ENCODE data around the gene CWC22. TPM values are rescaled to one million over a fixed set of nuclear protein-coding genes. Genes with fewer than 3 reads are reported as not detected.

CWC22 gene
- total RNA-seq, 6 donors from 2014 or later = 9.5 to 31.5 (median 17.3) TPM

DNA sequence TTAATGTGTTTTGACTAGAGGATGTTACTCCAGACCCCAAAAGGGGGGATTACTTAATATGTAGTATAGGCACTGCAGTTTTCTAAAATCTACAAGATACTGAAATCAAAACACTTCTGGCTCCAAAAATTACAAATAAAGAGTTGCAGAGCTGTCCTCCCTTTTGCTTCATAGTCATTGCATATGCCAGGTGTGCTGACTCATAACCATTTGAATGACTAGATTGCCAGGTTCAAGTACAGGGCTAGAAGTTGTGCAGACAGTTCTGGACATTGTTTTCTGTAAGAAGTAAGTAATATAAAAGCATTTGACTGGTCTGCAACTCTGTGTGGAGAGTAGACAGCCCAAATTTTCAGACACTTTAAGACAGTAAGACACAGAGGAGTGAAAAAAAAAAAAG is 6.7 kb downstream of the CWC22 start:
- no peak overlapping the region for H3K27ac ChIP-seq
- TF ChIP-seq POLR2A (IDR thresholded peaks at IDR 0.05) = no peak
- no peak for TF ChIP-seq POLR2AphosphoS5 (IDR thresholded peaks at IDR 0.05)
- TF ChIP-seq, protein P1, sequence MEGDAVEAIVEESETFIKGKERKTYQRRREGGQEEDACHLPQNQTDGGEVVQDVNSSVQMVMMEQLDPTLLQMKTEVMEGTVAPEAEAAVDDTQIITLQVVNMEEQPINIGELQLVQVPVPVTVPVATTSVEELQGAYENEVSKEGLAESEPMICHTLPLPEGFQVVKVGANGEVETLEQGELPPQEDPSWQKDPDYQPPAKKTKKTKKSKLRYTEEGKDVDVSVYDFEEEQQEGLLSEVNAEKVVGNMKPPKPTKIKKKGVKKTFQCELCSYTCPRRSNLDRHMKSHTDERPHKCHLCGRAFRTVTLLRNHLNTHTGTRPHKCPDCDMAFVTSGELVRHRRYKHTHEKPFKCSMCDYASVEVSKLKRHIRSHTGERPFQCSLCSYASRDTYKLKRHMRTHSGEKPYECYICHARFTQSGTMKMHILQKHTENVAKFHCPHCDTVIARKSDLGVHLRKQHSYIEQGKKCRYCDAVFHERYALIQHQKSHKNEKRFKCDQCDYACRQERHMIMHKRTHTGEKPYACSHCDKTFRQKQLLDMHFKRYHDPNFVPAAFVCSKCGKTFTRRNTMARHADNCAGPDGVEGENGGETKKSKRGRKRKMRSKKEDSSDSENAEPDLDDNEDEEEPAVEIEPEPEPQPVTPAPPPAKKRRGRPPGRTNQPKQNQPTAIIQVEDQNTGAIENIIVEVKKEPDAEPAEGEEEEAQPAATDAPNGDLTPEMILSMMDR (IDR thresholded peaks at IDR 0.05) = no peak
- TF ChIP-seq EP300 (IDR thresholded peaks at IDR 0.05) = no peak
- DNase-seq (no peak), ATAC-seq (ENCODE audit: low FRiP score in 2 of 2) (no peak)
- peaks cover 1 to 23% (median 4%) of the 10 kb centered on the region in 4 donors for H3K4me1 ChIP-seq
- no peaks in the 10 kb centered on the region for H3K36me3 ChIP-seq
- no peaks in the 10 kb centered on the region for H3K9me3 ChIP-seq
- H3K27me3 ChIP-seq = no peaks in the 10 kb centered on the region
- no peak overlapping the region for H3K4me3 ChIP-seq

DNA sequence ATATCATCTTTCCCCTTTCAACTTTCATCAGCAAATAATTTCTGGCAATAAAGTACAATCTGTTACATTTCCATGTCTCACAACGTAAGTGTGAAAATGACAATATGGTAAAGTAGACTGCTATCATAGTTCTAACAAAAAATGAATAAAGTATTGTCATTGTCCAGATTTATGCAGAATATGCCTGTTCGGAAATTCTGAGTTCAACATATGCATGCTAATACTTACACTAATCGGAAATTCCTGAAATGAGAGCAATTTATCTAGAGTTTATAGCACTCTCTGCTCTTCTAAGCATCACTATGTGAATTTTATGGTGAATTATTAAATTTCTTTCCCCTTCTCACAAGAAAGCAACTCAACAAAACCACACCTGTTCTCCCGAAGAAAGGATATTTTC is 8.1 kb downstream of the CWC22 start:
- ATAC-seq (ENCODE audit: low FRiP score in 2 of 2) (no peak), DNase-seq (no peak)
- Histone ChIP-seq H3K4me1 (peaks cover 0 to 11% (median 2%) of the 10 kb centered on the region in 4 donors), H3K4me3 (no peak overlapping the region), H3K27me3 (no peaks in the 10 kb centered on the region), H3K9me3 (no peaks in the 10 kb centered on the region), H3K27ac (no peak overlapping the region), H3K36me3 (no peaks in the 10 kb centered on the region)
- TF ChIP-seq, protein P1 (IDR thresholded peaks at IDR 0.05) = no peak
- TF ChIP-seq POLR2AphosphoS5 (IDR thresholded peaks at IDR 0.05) = no peak
- no peak for TF ChIP-seq EP300 (IDR thresholded peaks at IDR 0.05)
- TF ChIP-seq POLR2A (IDR thresholded peaks at IDR 0.05) = no peak
- 95 to 96% methylated on average over 4 of the region's 4 CpGs for WGBS, 2 donors

DNA sequence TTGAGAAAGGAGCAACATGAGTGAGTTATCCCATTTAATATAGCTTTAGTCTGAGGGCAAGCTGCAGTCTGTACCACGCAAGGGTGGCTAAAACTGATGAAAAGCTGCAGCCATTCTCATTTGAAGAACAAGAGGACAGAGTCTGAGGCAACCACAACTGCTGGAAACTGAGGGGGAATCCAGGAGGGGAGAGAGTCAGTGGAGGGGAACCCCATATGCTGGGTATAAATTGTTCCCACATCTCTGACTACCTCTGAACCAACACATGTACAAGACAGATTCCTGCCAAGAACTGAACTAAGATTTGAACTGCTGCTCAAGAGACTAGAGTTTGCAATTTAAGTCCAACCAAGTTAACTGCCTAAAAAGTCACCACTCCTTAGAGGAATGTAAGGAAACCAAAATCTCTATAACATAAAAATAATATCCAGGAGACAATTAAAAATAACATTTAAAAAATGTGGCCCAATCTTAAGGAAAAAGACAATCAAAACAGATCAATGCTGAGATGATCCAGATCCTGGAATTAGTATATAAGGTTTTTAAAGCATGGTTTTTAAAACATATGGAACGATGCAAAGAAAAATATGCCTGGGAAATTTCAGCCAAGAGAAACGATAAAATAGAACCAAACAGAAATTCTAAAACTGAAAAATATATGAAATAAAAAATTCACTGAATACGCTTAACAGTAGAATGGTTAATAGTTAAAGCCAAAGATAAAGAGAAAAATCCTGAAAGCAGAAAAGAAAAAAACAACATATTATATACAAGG is 11.2 kb downstream of the CWC22 start:
- TF ChIP-seq, protein P1 (IDR thresholded peaks at IDR 0.05) = no peak
- TF ChIP-seq POLR2A (IDR thresholded peaks at IDR 0.05) = no peak
- TF ChIP-seq POLR2AphosphoS5 (IDR thresholded peaks at IDR 0.05) = no peak
- TF ChIP-seq EP300 (IDR thresholded peaks at IDR 0.05) = no peak
- no peaks in the 10 kb centered on the region for H3K27me3 ChIP-seq
- no peak overlapping the region for H3K27ac ChIP-seq
- no peaks in the 10 kb centered on the region for H3K9me3 ChIP-seq
- 94 to 95% methylated on average over 4 of the region's 4 CpGs for WGBS, 2 donors
- DNase-seq = no peak
- H3K4me1 ChIP-seq = peaks cover 0 to 6% (median 2%) of the 10 kb centered on the region in 4 donors
- H3K4me3 ChIP-seq = no peak overlapping the region
- peaks cover 0 to 17% (median 0%) of the 10 kb centered on the region in 4 donors for H3K36me3 ChIP-seq
- no peak for ATAC-seq (ENCODE audit: low FRiP score in 2 of 2)

DNA sequence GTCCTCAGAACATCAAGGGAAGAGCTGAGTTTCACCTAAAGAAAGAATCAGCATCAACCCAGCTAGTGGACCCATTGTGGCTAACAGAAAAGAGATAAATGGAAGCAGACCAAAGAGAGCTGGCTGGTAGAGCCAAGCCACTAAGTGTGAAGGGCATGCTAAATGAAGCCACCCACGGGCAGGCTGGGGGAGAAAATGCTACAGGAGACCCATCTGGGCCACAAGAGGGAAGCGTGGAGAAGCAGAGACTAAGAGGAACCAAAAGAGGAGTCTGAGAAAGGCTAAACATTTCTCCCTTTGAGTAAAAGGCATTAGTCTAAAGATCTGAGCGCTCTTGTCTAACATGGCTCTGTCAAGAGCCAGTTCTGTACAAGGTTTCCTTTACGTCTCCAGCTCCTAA is 15.8 kb downstream of the CWC22 start:
- Histone ChIP-seq H3K27ac (no peak overlapping the region), H3K9me3 (no peaks in the 10 kb centered on the region), H3K4me1 (peaks cover 0 to 4% (median 0%) of the 10 kb centered on the region in 4 donors), H3K27me3 (no peaks in the 10 kb centered on the region), H3K36me3 (peaks cover 0 to 43% (median 5%) of the 10 kb centered on the region in 4 donors), H3K4me3 (no peak overlapping the region)
- no peak for TF ChIP-seq POLR2A (IDR thresholded peaks at IDR 0.05)
- no peak for TF ChIP-seq EP300 (IDR thresholded peaks at IDR 0.05)
- TF ChIP-seq POLR2AphosphoS5 (IDR thresholded peaks at IDR 0.05) = no peak
- TF ChIP-seq, protein P1 (IDR thresholded peaks at IDR 0.05) = no peak
- ATAC-seq (ENCODE audit: low FRiP score in 2 of 2) (no peak), DNase-seq (no peak)
- WGBS, 2 donors = 82 to 83% methylated on average over 3 to 4 of the region's 4 CpGs
